Hepatocyte (in vitro differentiated cells): ENCODE results near the gene RANBP1. TPM values are rescaled to one million over a fixed set of nuclear protein-coding genes. Genes with fewer than 3 reads are reported as not detected.

Source experiments
- DNase-seq: peaks from one replicate; pipeline ENCODE4 v3.0.0-alpha.2; 2016; ENCODE audit warnings: low spot score
- H2AFZ ChIP-seq: fragments of 200-600 bp; sonication (generic); 2 replicates; pipeline ENCODE4 v1.6.0; 2016; ENCODE audit warnings: antibody characterized with exemption, mild to moderate bottlenecking
- H3K27ac ChIP-seq: fragments of 200-600 bp; sonication (generic); 2 replicates; pipeline ENCODE4 v1.5.1; 2016; ENCODE audit warnings: mild to moderate bottlenecking
- H3K27me3 ChIP-seq: fragments of 200-600 bp; sonication (generic); 2 replicates; pipeline ENCODE4 v1.6.1; 2016
- H3K36me3 ChIP-seq: fragments of 200-600 bp; sonication (generic); replicated peaks from 2 replicates; pipeline ENCODE4 v1.5.1; 2016; ENCODE audit warnings: low read depth; ENCODE audit not compliant: insufficient read depth
- H3K4me1 ChIP-seq: fragments of 200-600 bp; sonication (generic); 2 replicates; pipeline ENCODE4 v1.5.1; 2016; ENCODE audit warnings: mild to moderate bottlenecking, moderate library complexity; ENCODE audit not compliant: insufficient read depth
- H3K4me2 ChIP-seq: fragments of 200-600 bp; sonication (generic); 2 replicates; pipeline ENCODE4 v1.6.0; 2016
- H3K4me3 ChIP-seq: fragments of 200-600 bp; sonication (generic); 2 replicates; pipeline ENCODE4 v1.5.1; 2016; ENCODE audit warnings: mild to moderate bottlenecking
- H3K79me2 ChIP-seq: fragments of 200-600 bp; sonication (generic); 2 replicates; pipeline ENCODE4 v1.6.0; 2017; ENCODE audit warnings: mild to moderate bottlenecking
- H3K9me2 ChIP-seq: fragments of 200-600 bp; sonication (generic); replicated peaks from 2 replicates; pipeline ENCODE4 v1.6.0; 2017; ENCODE audit warnings: mild to moderate bottlenecking; ENCODE audit not compliant: insufficient read depth
- H3K9me3 ChIP-seq: fragments of 200-600 bp; sonication (generic); 2 replicates; pipeline ENCODE4 v1.5.1; 2016; ENCODE audit warnings: low read depth, mild to moderate bottlenecking
- H4K20me1 ChIP-seq: fragments of 200-600 bp; sonication (generic); 2 replicates; pipeline ENCODE4 v1.6.0; 2016; ENCODE audit warnings: mild to moderate bottlenecking; ENCODE audit not compliant: insufficient read depth, poor library complexity, severe bottlenecking
- EZH2 ChIP-seq: fragments of 200-600 bp; sonication (generic); IDR thresholded peaks from 2 replicates; pipeline ENCODE4 v1.6.1; 2016; ENCODE audit warnings: antibody characterized with exemption, mild to moderate bottlenecking, borderline replicate concordance
- EZH2phosphoT487 ChIP-seq: fragments of 200-600 bp; sonication (generic); IDR thresholded peaks from one replicate; pipeline ENCODE4 v1.6.1; 2018; ENCODE audit warnings: antibody characterized with exemption, mild to moderate bottlenecking, low read depth, moderate library complexity; ENCODE audit not compliant: unreplicated experiment, severe bottlenecking
- WGBS: methylation state at CpG from one replicate; pipeline ENCODE4 v1.1.6; 2016; ENCODE audit warnings: low lambda C conversion rate; ENCODE audit errors: missing lambda C conversion rate; 5-methylcytosine and 5-hydroxymethylcytosine counted together
- polyA plus RNA-seq: library from polyadenylated mRNA; unstranded; fragments of >200 nt; fragmentation: Nextera tagmentation; extraction: Ambion mirVana; gene quantifications from 2 replicates; pipeline ENCODE4 v1.2.1, GENCODE V29; 2016
- total RNA-seq: library from RNA; depleted of rRNA; stranded (reverse); fragments of >200 nt; gene quantifications from 2 replicates; pipeline ENCODE4 v1.2.3, GENCODE V29; 2014
- TF ChIP-seq, protein P1 (sequence below): fragments of 200-600 bp; sonication (generic); IDR thresholded peaks from 2 replicates; pipeline ENCODE4 v1.5.1; 2016; ENCODE audit warnings: antibody characterized with exemption, mild to moderate bottlenecking; ENCODE audit not compliant: poor library complexity

Gene RANBP1
- total and polyA plus RNA-seq, 2 experiments from 2014 or later: 189 to 227 TPM

DNA sequence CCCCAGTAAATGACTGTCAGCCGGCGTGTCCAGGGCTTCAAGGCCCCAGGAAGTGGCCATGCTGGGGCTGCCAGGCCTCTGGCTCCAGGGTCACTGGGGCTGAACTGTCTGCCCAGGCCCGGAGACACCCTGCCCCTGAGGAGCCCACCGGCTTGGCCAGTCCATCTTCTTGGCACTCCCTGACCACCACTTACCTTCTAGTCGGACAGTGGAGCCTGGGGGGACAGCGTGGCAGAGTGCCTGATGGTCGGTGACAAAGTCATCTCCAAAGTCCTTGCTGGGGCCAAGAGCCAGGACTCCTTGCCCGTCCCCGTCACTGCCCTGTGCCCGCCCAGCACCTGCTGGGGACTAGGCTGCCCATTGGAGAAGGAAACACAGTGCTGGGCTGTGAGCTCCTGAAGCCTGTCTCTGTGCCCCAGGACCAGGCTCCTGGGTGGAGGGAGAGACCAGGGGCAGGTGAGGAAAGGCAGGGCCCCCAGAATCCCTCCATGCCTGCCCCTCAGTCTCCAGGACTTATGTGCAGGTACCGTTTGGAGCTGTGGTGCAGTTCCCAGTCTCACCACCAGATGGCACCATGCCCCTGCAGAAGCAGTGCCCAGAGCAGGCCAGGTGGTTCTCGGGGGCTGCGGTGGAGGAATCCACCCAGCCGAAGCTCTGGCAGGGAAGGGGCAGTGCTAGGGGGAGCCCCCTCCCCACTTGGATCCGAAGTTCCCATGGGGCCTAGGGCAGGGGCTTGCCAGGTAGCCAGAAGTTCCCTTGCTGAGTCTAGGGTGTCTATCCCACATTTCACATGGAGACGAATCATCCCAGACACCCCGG lies 40.9 kb downstream of the RANBP1 start:
- Histone ChIP-seq H3K4me3 (no peak overlapping the region), H3K27ac (no peak overlapping the region), H3K27me3 (no peaks in the 10 kb centered on the region), H3K4me2 (no peak overlapping the region), H4K20me1 (no peaks in the 10 kb centered on the region), H3K9me3 (no peaks in the 10 kb centered on the region), H3K79me2 (no peaks in the 10 kb centered on the region), H2AFZ (no peak overlapping the region), H3K36me3 (no peaks in the 10 kb centered on the region), H3K9me2 (no peaks in the 10 kb centered on the region), H3K4me1 (no peaks in the 10 kb centered on the region)
- peak; percentile 90 for DNase-seq
- 54% methylated on average over 17 of the region's 17 CpGs for WGBS
- TF ChIP-seq, protein P1, sequence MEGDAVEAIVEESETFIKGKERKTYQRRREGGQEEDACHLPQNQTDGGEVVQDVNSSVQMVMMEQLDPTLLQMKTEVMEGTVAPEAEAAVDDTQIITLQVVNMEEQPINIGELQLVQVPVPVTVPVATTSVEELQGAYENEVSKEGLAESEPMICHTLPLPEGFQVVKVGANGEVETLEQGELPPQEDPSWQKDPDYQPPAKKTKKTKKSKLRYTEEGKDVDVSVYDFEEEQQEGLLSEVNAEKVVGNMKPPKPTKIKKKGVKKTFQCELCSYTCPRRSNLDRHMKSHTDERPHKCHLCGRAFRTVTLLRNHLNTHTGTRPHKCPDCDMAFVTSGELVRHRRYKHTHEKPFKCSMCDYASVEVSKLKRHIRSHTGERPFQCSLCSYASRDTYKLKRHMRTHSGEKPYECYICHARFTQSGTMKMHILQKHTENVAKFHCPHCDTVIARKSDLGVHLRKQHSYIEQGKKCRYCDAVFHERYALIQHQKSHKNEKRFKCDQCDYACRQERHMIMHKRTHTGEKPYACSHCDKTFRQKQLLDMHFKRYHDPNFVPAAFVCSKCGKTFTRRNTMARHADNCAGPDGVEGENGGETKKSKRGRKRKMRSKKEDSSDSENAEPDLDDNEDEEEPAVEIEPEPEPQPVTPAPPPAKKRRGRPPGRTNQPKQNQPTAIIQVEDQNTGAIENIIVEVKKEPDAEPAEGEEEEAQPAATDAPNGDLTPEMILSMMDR: peak; percentile 97
- no peak for TF ChIP-seq EZH2

DNA sequence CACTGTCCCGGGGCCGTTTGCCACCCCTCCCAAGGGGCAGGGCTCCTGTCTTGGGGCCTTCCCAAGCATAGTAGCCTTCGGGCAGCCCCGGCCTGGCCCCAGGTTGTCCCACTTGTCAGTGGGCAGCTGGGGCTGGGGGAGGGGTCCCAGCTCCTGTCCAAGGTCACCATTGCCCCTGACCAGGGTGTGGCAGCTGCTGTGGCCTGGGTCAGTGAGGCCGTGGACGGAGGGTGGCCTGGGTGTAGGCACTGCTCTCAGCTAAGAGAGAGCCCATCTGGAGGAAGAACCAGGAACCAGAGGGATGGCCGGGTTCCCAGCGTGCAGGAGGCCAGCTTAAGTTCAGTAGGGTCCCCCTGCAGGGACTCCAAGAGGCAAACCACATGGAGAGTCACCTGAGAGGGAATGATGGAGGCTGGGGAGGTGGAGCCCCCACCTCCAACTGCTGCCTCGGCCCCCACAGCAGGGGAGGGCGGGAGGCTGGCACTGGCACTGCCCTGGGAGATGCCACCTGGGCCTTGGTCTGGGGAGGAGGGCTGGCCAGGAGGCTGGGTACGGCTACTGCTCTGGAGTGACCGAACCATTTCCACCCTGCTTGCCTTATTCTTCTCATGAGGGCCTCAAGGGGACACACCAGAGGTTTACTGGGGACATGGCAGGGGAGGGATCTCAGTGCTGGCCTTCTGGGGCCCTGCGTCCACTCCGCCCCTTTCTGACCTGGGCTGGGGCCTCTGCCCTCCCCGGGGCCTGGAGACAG lies 41.7 kb downstream of the RANBP1 start:
- Histone ChIP-seq H3K27me3 (no peaks in the 10 kb centered on the region), H3K4me1 (no peaks in the 10 kb centered on the region), H3K36me3 (no peaks in the 10 kb centered on the region), H3K4me3 (no peak overlapping the region), H2AFZ (no peak overlapping the region), H3K27ac (no peak overlapping the region), H3K4me2 (no peak overlapping the region), H3K9me2 (no peaks in the 10 kb centered on the region), H3K79me2 (no peaks in the 10 kb centered on the region), H3K9me3 (no peaks in the 10 kb centered on the region), H4K20me1 (no peaks in the 10 kb centered on the region)
- no peak for DNase-seq
- TF ChIP-seq EZH2phosphoT487: no peak
- TF ChIP-seq EZH2: no peak
- TF ChIP-seq, protein P1: no peak
- WGBS: 81% methylated on average over 14 of the region's 15 CpGs

DNA sequence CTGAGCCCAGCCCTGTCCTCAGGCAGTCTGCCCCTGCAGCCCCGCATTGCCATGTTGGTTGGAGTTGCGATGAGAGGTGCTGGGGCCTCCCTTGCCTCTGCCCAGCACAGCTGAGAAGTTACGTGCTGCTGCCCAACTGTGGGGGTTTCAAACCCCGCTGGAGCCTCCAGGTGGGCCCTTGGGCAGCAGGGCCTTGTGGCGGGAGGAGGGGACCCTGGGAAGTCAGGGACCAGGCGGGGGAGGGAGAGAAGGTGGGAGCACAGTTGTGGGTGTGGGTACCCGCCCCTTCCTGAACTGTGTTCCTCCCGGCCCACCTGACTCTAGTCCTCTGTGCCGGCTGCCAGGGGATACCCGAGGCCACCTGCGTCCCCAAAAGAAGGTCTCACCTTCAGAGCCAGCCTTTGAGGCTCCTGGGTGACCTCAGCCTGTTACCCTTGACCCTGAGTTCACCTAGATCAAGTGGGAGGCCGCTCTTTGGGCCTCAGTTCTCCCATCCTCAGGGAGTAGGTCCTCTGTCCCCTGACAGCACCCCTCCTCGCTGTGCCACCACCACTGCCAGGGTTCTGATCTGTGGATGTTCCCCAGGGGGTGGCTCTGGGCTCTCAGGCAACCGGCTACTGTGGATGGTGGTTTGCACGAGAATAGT lies 42.6 kb downstream of the RANBP1 start:
- no peak overlapping the region for H3K27ac ChIP-seq
- no peaks in the 10 kb centered on the region for H4K20me1 ChIP-seq
- no peaks in the 10 kb centered on the region for H3K4me1 ChIP-seq
- no peaks in the 10 kb centered on the region for H3K9me3 ChIP-seq
- no peak overlapping the region for H3K4me3 ChIP-seq
- TF ChIP-seq EZH2phosphoT487 (no peak), EZH2 (no peak)
- TF ChIP-seq, protein P1: no peak
- 97% methylated on average over 12 of the region's 15 CpGs for WGBS
- no peaks in the 10 kb centered on the region for H3K27me3 ChIP-seq
- H3K9me2 ChIP-seq: no peaks in the 10 kb centered on the region
- H3K79me2 ChIP-seq: no peaks in the 10 kb centered on the region
- no peak for DNase-seq
- H2AFZ ChIP-seq: no peak overlapping the region
- no peak overlapping the region for H3K4me2 ChIP-seq
- no peaks in the 10 kb centered on the region for H3K36me3 ChIP-seq
